Stimulated activated CD4-positive, alpha-beta T cell treated with anti-CD3 and anti-CD28 coated beads, Interleukin-2, amount 100 ng/mL, for 48 hours (primary cell): ENCODE data around the gene PIR.

ENCODE experiments used
- DNase-seq, 2 donors: peaks; one replicate each; pipeline ENCODE4 v3.0.0-alpha.2; 2020

The PIR gene

GRCh38 chrX:15416133-15416993 lies 76.8 kb downstream of the PIR start:
- no peak for DNase-seq

- no peak for DNase-seq
Observed at GRCh38 chrX:15413101-15413500, 80.0 kb downstream of the PIR start.

- DNase-seq, result no peak
Observed at GRCh38 chrX:15410947-15411346, 82.2 kb downstream of the PIR start.

GRCh38 chrX:15410430-15410829 lies 82.7 kb downstream of the PIR start:
- no peak for DNase-seq

- DNase-seq, result no peak
Observed at GRCh38 chrX:15405846-15406245, 87.3 kb downstream of the PIR start.

GRCh38 chrX:15404401-15405096 lies 88.6 kb downstream of the PIR start:
- no peak for DNase-seq

- no peak for DNase-seq
Observed at GRCh38 chrX:15401378-15401777, 91.8 kb downstream of the PIR start.

- no peak for DNase-seq
Observed at GRCh38 chrX:15399962-15400391, 93.2 kb downstream of the PIR start.

GRCh38 chrX:15398874-15399273 lies 94.3 kb downstream of the PIR start:
- no peak for DNase-seq

GRCh38 chrX:15395789-15396188 lies 97.3 kb downstream of the PIR start:
- no peak for DNase-seq

- DNase-seq, result no peak
Observed at GRCh38 chrX:15391850-15392249, 101.3 kb downstream of the PIR start.

- no peak for DNase-seq
Observed at GRCh38 chrX:15384304-15384703, 108.8 kb downstream of the PIR start, which contains the start of gene VEGFD. VEGFD (minus strand) TSS chrX:15384413; CDS start chrX:15383946, 467 bp downstream.

- DNase-seq, result no peak
Observed at GRCh38 chrX:15382813-15383212, 110.3 kb downstream of the PIR start.

GRCh38 chrX:15376956-15377355 lies 116.2 kb downstream of the PIR start:
- no peak for DNase-seq

GRCh38 chrX:15373976-15374375 lies 119.2 kb downstream of the PIR start:
- no peak for DNase-seq

GRCh38 chrX:15366506-15367352 lies 126.4 kb downstream of the PIR start:
- DNase-seq, result no peak

GRCh38 chrX:15359701-15360100 lies 133.4 kb downstream of the PIR start:
- no peak for DNase-seq

- DNase-seq, result no peak
Observed at GRCh38 chrX:15358533-15358932, 134.6 kb downstream of the PIR start.

GRCh38 chrX:15356444-15356843 lies 136.7 kb downstream of the PIR start:
- DNase-seq, result no peak

GRCh38 chrX:15350329-15350996 lies 142.7 kb downstream of the PIR start:
- no peak for DNase-seq

- no peak for DNase-seq
Observed at GRCh38 chrX:15349046-15349445, 144.1 kb downstream of the PIR start.

GRCh38 chrX:15345976-15346375 lies 147.2 kb downstream of the PIR start:
- no peak for DNase-seq

GRCh38 chrX:15344106-15344505 lies 149.0 kb downstream of the PIR start:
- DNase-seq, result no peak
